CD4-positive, alpha-beta T cell treated with Interleukin-1 beta for 1 hour (primary cell): ENCODE measurements around the gene FAF2.
"Not testable (repeated sequence)": the region's sequence is repeated elsewhere in the genome, so short reads cannot be mapped to it uniquely, and the experiment has no call there.

ENCODE experiments used
- DNase-seq, 2 donors: peaks; one replicate each; pipeline ENCODE4 v3.0.0-alpha.2; 2020 to 2022

FAF2 gene

GRCh38 chr5:176447978-176448608 lies at the start of gene FAF2:
FAF2 (plus strand) TSS chr5:176448385; CDS start chr5:176448408, 23 bp downstream.
- DNase-seq, result peak; percentile 97 to 99

GRCh38 chr5:176400382-176401156 lies 47.6 kb upstream of the FAF2 start:
- DNase-seq, result no peak

- no peak for DNase-seq
These were observed 46.6 kb upstream of the FAF2 start for GRCh38 chr5:176401281-176402205.

GRCh38 chr5:176405656-176406435 lies 42.3 kb upstream of the FAF2 start:
- no peak for DNase-seq

GRCh38 chr5:176406436-176407052 lies 41.6 kb upstream of the FAF2 start:
- no peak for DNase-seq

- DNase-seq, result no peak
These were observed 40.5 kb upstream of the FAF2 start for GRCh38 chr5:176407456-176408251.

GRCh38 chr5:176408252-176408573 lies 40.0 kb upstream of the FAF2 start:
- not testable (repeated sequence) for DNase-seq

GRCh38 chr5:176408590-176408989 lies 39.6 kb upstream of the FAF2 start:
- no peak for DNase-seq

- no peak for DNase-seq
These were observed 38.4 kb upstream of the FAF2 start for GRCh38 chr5:176409765-176410164.

- DNase-seq, result no peak
These were observed 37.6 kb upstream of the FAF2 start for GRCh38 chr5:176410486-176411180.

- DNase-seq, result no peak
These were observed 35.5 kb upstream of the FAF2 start for GRCh38 chr5:176412517-176413254.

GRCh38 chr5:176413255-176413565 lies 35.0 kb upstream of the FAF2 start:
- no peak for DNase-seq

GRCh38 chr5:176413709-176414191 lies 34.4 kb upstream of the FAF2 start:
- DNase-seq, result no peak

GRCh38 chr5:176414704-176415103 lies 33.5 kb upstream of the FAF2 start:
- no peak for DNase-seq

- DNase-seq, result peak in 1 of 2 donors; percentile 11
These were observed 32.8 kb upstream of the FAF2 start for GRCh38 chr5:176415240-176415951.

- DNase-seq, result peak; percentile 92 to 93
These were observed 31.9 kb upstream of the FAF2 start, which contains the start of gene CLTB for GRCh38 chr5:176415952-176416924. CLTB (minus strand) TSS chr5:176416539; CDS start chr5:176416363, 176 bp downstream.

- DNase-seq, result no peak
These were observed 31.2 kb upstream of the FAF2 start for GRCh38 chr5:176416965-176417364.

- no peak for DNase-seq
These were observed 29.9 kb upstream of the FAF2 start for GRCh38 chr5:176418251-176418650.
